ENCODE results near the gene CD101.

Gene CD101

DNA sequence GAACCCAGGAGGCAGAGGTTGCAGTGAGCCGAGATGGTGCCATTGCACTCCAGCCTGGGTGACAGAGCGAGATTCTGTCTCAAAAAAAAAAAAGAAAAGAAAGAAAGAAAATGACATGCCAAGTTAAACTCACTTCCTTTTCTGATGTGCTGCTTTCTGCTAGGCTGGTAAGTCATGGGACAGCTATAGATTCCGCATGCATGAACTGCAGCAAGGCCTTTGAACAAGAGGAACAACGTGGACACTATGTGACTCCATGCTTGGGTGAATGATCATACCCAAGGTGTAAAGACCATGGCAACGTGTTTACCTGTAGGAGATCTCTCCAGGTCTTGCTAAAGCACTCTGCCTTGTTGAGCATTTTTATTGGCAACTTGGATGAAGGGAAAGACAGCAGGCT is 48.3 kb downstream of the CD101 start:
- no peak overlapping the region for H3K4me3 ChIP-seq (ENCODE audit: low read depth, low read length)
- TF ChIP-seq, protein P1, sequence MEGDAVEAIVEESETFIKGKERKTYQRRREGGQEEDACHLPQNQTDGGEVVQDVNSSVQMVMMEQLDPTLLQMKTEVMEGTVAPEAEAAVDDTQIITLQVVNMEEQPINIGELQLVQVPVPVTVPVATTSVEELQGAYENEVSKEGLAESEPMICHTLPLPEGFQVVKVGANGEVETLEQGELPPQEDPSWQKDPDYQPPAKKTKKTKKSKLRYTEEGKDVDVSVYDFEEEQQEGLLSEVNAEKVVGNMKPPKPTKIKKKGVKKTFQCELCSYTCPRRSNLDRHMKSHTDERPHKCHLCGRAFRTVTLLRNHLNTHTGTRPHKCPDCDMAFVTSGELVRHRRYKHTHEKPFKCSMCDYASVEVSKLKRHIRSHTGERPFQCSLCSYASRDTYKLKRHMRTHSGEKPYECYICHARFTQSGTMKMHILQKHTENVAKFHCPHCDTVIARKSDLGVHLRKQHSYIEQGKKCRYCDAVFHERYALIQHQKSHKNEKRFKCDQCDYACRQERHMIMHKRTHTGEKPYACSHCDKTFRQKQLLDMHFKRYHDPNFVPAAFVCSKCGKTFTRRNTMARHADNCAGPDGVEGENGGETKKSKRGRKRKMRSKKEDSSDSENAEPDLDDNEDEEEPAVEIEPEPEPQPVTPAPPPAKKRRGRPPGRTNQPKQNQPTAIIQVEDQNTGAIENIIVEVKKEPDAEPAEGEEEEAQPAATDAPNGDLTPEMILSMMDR (IDR thresholded peaks at IDR 0.05; ENCODE audit: low read depth, low read length), result no peak

DNA sequence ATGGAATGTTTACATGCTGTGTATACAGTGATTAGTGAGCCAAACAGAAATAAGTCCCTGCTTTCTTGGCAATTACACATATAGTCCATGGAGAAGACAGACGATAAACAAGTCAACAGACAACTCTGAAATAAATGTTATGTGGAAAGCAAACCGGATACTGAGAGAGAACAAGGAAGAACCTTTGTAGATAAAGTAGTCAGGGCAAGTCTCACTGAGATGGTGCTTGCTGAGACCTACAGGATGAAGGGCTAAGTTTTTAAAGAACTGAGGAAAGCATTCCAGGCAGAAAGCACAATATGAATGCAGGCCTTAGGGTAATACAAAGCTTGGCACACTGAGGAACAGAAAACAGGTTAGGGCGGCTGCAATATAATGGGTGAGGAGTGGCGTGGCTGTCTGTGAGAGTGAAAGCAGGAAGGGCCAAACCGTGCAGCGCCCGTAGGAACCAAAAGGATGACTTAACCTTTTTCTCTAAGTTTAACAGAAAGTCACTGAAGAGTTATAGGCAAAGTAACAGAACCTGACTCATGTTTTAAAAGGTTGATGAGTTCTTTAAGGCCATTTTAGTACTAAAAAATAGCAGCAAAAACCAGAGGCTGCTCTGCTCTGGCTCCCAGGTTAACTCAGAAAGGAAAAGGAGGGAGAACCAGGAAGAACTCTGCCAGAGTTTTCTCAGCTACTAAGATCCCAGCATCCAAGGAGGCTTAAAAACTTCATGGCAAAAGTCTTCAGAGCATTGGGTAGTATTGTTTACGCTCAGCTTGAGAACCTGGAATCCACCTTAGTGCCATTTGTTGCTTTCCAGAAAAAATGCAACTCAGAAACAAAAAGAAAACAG is 49.9 kb downstream of the CD101 start:
- H3K4me3 ChIP-seq (ENCODE audit: low read depth, low read length), result no peak overlapping the region
- TF ChIP-seq, protein P1 (IDR thresholded peaks at IDR 0.05; ENCODE audit: low read depth, low read length), result no peak

- no peak overlapping the region for H3K4me3 ChIP-seq (ENCODE audit: low read depth, low read length)
- TF ChIP-seq, protein P1 (IDR thresholded peaks at IDR 0.05; ENCODE audit: low read depth, low read length), result no peak
Observed at GRCh38 chr1:117054068-117054467, 52.5 kb downstream of the CD101 start.

GRCh38 chr1:117058810-117059209 is 57.2 kb downstream of the CD101 start:
- H3K4me3 ChIP-seq (ENCODE audit: low read depth, low read length), result no peak overlapping the region
- TF ChIP-seq, protein P1 (IDR thresholded peaks at IDR 0.05; ENCODE audit: low read depth, low read length), result no peak

GRCh38 chr1:117059334-117059677 is 57.7 kb downstream of the CD101 start:
- TF ChIP-seq, protein P1 (IDR thresholded peaks at IDR 0.05; ENCODE audit: low read depth, low read length), result no peak
- peak overlapping the region; percentile 80 for H3K4me3 ChIP-seq (ENCODE audit: low read depth, low read length)

DNA sequence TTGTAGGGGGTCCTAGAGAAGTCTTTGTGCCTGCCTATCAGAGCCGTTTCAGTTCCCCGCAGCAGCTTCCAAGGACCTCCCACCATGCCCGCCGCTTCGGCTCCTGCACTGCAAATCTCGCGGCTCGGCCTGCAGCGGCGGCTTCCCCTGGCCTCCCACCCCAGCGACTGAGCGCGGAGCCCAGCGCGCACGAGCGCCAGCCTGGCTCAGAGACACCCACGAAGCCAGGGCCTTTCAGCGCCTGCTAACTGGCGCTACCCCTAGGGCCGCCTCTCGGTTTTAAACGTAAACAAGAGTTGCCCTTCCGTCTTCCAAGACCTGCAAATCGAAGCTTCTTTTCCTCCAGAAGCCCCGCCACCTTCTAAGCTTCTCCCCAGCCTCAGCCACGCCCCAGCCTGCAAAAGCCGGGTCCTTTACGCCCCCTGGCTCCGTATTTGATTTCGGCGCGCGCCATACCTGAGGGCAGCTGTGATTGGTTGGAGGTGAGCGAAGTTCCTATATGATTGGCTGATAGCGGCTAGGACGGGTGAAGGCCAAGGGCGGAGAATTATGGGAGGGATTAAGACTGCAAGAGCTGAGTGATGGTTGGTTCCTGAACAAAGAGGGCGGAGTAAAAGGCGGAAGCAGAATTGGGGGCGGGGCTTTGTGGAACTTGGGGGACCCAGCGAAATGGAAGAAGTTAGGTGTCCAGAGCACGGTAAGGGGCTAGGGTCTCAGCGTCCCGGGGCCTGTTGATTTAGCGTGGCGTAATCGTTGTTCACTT is 58.3 kb downstream of the CD101 start, which contains the start of gene TTF2:
Gene TTF2 (plus strand): TSS at position 649 of the 763 bp plus-strand sequence. CDS start 21 bp downstream, at position 670.
- peak within 1 kb of the TSS; percentile 80 for H3K4me3 ChIP-seq (ENCODE audit: low read depth, low read length)
- TF ChIP-seq, protein P1 (IDR thresholded peaks at IDR 0.05; ENCODE audit: low read depth, low read length), result no peak

All from WI38 (cell line).